Heart right ventricle (tissue), 16 donors: ENCODE data around the gene IL23R. TPM values are rescaled to one million over a fixed set of nuclear protein-coding genes. Genes with fewer than 3 reads are reported as not detected.

Experiments
- ATAC-seq, 8 donors: fragments of 200-7000 bp; cut with Tn5 transposase; one replicate each; pipeline ENCODE4 v1.9.1; 2020; ENCODE audit warnings: mild to moderate bottlenecking in 8 of 8, moderate library complexity in 8 of 8, moderate number of reproducible peaks in 1 of 8
- DNase-seq, 2 donors: peaks; one replicate each; pipeline ENCODE4 v3.0.0-alpha.2; 2020
- H3K27ac ChIP-seq, 10 donors: fragments of 200-600 bp; sonication (generic) in 2 of 10; one replicate each; pipeline versions ENCODE4 v1.5.0 to v1.8.0; 2020 to 2022; ENCODE audit warnings: mild to moderate bottlenecking in 3 of 10
- H3K27me3 ChIP-seq, 7 donors: fragments of 200-600 bp; one replicate each; pipeline ENCODE4 v1.8.0; 2021 to 2022; ENCODE audit warnings: mild to moderate bottlenecking in 2 of 7
- H3K36me3 ChIP-seq, 9 donors: fragments of 200-600 bp; sonication (generic) in 1 of 9; one replicate each; pipeline versions ENCODE4 v1.5.0 to v1.8.0; 2020 to 2022; ENCODE audit warnings: mild to moderate bottlenecking in 2 of 9
- H3K4me1 ChIP-seq, 9 donors: fragments of 200-600 bp; sonication (generic) in 1 of 9; one replicate each; pipeline versions ENCODE4 v1.5.0 to v1.8.0; 2020 to 2022; ENCODE audit warnings: mild to moderate bottlenecking in 4 of 9
- H3K4me3 ChIP-seq, 10 donors: fragments of 200-600 bp; sonication (generic) in 2 of 10; one replicate each; pipeline versions ENCODE4 v1.5.0 to v1.8.0; 2020 to 2022; ENCODE audit warnings: mild to moderate bottlenecking in 7 of 10, moderate library complexity in 2 of 10
- H3K9me3 ChIP-seq, 11 donors: fragments of 200-600 bp in 10 of 11; sonication (generic) in 2 of 11; one replicate each; pipeline versions ENCODE4 v1.5.0 to v1.8.0; 2013 to 2022; ENCODE audit warnings: mild to moderate bottlenecking in 2 of 11, control low read depth in 1 of 11, moderate library complexity in 1 of 11
- CTCF ChIP-seq, 9 donors: fragments of 200-600 bp; sonication (generic) in 2 of 9; IDR thresholded peaks; one replicate each; pipeline versions ENCODE4 v1.5.0 to v1.8.0; 2021 to 2022; ENCODE audit warnings: antibody characterized with exemption in 9 of 9, mild to moderate bottlenecking in 5 of 9, moderate library complexity in 1 of 9
- WGBS, 2 donors: extraction: QIAGEN DNeasy Blood & Tissue Kit; methylation state at CpG; one replicate each; pipeline ENCODE4 v1.1.7; 2013; ENCODE audit warnings: inconsistent platforms in 1 of 2; 5-methylcytosine and 5-hydroxymethylcytosine counted together
- intact Hi-C, 10 donors: fragments of 100-400 bp; cut with DNase I; formaldehyde crosslinking; loops; one replicate each; pipeline versions ENCODE4 v1.11.1 to v1.14.2; 2022
- polyA plus RNA-seq, 2 donors: library from polyadenylated mRNA; stranded (reverse); fragments of 200-250 nt; gene quantifications; one replicate each; pipeline ENCODE4 v1.2.3, GENCODE V29; 2013
- total RNA-seq, 10 donors: library from RNA; stranded (reverse); fragmentation: NEBNext Ultra II Directional in 3 of 10; extraction: Animal tissue kit (Norgen Biotek cat#: 25700) in 3 of 10; gene quantifications; one replicate each; pipeline versions ENCODE4 v1.2.1 to v1.2.4, GENCODE V29; 2021 to 2023
- donor health status: Arrhythmogenic right ventricular cardiomyopathy.
- donor health status: ischemic (EF 13 %, LVEDD 7.1; RV severe dilation, severe dysfunction).
- donor health status: healthy with polysubstance abuse.
- donor health status: DM: no; HTN: yes; CAD: no.
- donor health status: DM: no; HTN: no; CAD: no.
- donor health status: ischemic (EF 25% LVEDD 6.9; RV normal size, moderate dysfunction).
- donor health status: ischemic (EF 25% LVEDD 5.7; RV mildly dilated, moderate dysfunction).
- donor health status: healthy.
- donor health status: DM: yes; HTN: yes; CAD: no.
- donor health status: Ischemic cardiomyopathy.
- donor health status: ischemic (EF 35%, LVEDD 5.7; RV mildly dilated, moderate dysfunction).
- donor health status: nonischemic (EF 11% LVEDD 7.7; RV severe dilation, severe dysfunction).
- donor health status: DM: yes; HTN: yes; CAD: no.
- donor health status: PGD.
- donor health status: ischemic (EF 29% LVEDD 5.4; RV normal size, mild dysfunction).
- donor health status: nonischemic (EF 23%, LVEDD 6.1; RV moderate dilation, normal function).

Gene IL23R
- total and polyA plus RNA-seq, 12 donors, result not detected

- intact Hi-C loops, result no loop called here
- no peak for TF ChIP-seq CTCF (IDR thresholded peaks at IDR 0.05)
- WGBS, 2 donors, result 86 to 87% methylated on average over 3 of the region's 3 CpGs
Observed at GRCh38 chr1:67304023-67304422, 137.8 kb downstream of the IL23R start.

GRCh38 chr1:67306547-67306946 is 140.3 kb downstream of the IL23R start:
- H3K27ac ChIP-seq, result no peak overlapping the region
- ATAC-seq (no peak), DNase-seq (no peak)
- intact Hi-C loops, result no loop called here
- H3K27me3 ChIP-seq, result peaks cover 9 to 48% (median 27%) of the 10 kb centered on the region in 7 donors
- no peak for TF ChIP-seq CTCF (IDR thresholded peaks at IDR 0.05)
- H3K4me3 ChIP-seq, result no peak overlapping the region
- WGBS, 2 donors, result 90 to 93% methylated on average over 7 of the region's 7 CpGs
- peaks cover 0 to 14% (median 5%) of the 10 kb centered on the region in 9 donors for H3K4me1 ChIP-seq
- H3K9me3 ChIP-seq, result no peaks in the 10 kb centered on the region
- H3K36me3 ChIP-seq, result no peaks in the 10 kb centered on the region

More at GRCh38 chr1:67304023-67304422, 137.8 kb downstream of the IL23R start:
- no peaks in the 10 kb centered on the region for H3K36me3 ChIP-seq
- H3K4me3 ChIP-seq, result no peak overlapping the region
- no peaks in the 10 kb centered on the region for H3K9me3 ChIP-seq
- no peak for DNase-seq
- peaks cover 9 to 47% (median 27%) of the 10 kb centered on the region in 7 donors for H3K27me3 ChIP-seq
- no peak overlapping the region for H3K27ac ChIP-seq
- ATAC-seq, result no peak
- peaks cover 0 to 14% (median 5%) of the 10 kb centered on the region in 9 donors for H3K4me1 ChIP-seq

- H3K4me1 ChIP-seq, result peaks cover 0 to 20% (median 5%) of the 10 kb centered on the region in 9 donors
- H3K27me3 ChIP-seq, result peaks cover 9 to 48% (median 24%) of the 10 kb centered on the region in 7 donors
- peak in 7 of 8 donors; percentile 34 to 88 (median 55) for ATAC-seq
- WGBS, 2 donors, result 4% methylated on average over 75 of the region's 75 CpGs
- peak in 1 of 2 donors; percentile 12 for DNase-seq
- H3K4me3 ChIP-seq, result peak within 1 kb of the TSS in 9 of 10 donors; percentile 27 to 56 (median 49)
- H3K9me3 ChIP-seq, result no peaks in the 10 kb centered on the region
- TF ChIP-seq CTCF (IDR thresholded peaks at IDR 0.05), result no peak
- H3K27ac ChIP-seq, result peak within 1 kb of the TSS in 1 of 10 donors; percentile 63
- intact Hi-C loops, result no loop called here
- H3K36me3 ChIP-seq, result no peaks in the 10 kb centered on the region
Observed at GRCh38 chr1:67307251-67308060, 141.2 kb downstream of the IL23R start, which contains the start of gene IL12RB2. IL12RB2 (plus strand) TSS chr1:67307873; CDS start chr1:67320369, 12,496 bp downstream.

GRCh38 chr1:67308136-67308535 is 141.9 kb downstream of the IL23R start:
- peak overlapping the region in 9 of 10 donors; percentile 27 to 56 (median 49) for H3K4me3 ChIP-seq
- WGBS, 2 donors, result 31 to 32% methylated on average over 15 of the region's 15 CpGs
- intact Hi-C loops, result no loop called here

More at GRCh38 chr1:67308136-67308535, 141.9 kb downstream of the IL23R start:
- DNase-seq (no peak), ATAC-seq (peak in 1 of 8 donors; percentile 41)
- no peaks in the 10 kb centered on the region for H3K9me3 ChIP-seq
- H3K4me1 ChIP-seq, result peaks cover 0 to 20% (median 5%) of the 10 kb centered on the region in 9 donors
- TF ChIP-seq CTCF (IDR thresholded peaks at IDR 0.05), result no peak
- no peaks in the 10 kb centered on the region for H3K36me3 ChIP-seq
- peaks cover 9 to 48% (median 24%) of the 10 kb centered on the region in 7 donors for H3K27me3 ChIP-seq
- no peak overlapping the region for H3K27ac ChIP-seq

Other genes with a start within 250 kb of the IL23R start
- gene DNAI4, start 241.6 kb upstream of the IL23R start, total RNA-seq, result 10 to 100 TPM in 8 of 10 donors, 1 to 10 TPM in 2; 8.0 to 24.5 (median 14.4) TPM
- gene DNAI4, start 241.6 kb upstream of the IL23R start, polyA plus RNA-seq, result 1 to 10 TPM in 1 of 2 donors, under 1 TPM in 1; 0.44 to 1.1 TPM
- 10 to 100 TPM; 16.9 to 22.4 (median 20.1) TPM for gene MIER1, start 241.5 kb upstream of the IL23R start, total RNA-seq
- gene MIER1, start 241.5 kb upstream of the IL23R start, polyA plus RNA-seq, result 10 to 100 TPM in 1 of 2 donors, 1 to 10 TPM in 1; 5.8 to 10.6 TPM
- 1 to 10 TPM; 4.4 to 5.8 (median 4.9) TPM for gene SLC35D1, start 112.3 kb upstream of the IL23R start, total RNA-seq
- gene SLC35D1, start 112.3 kb upstream of the IL23R start, polyA plus RNA-seq, result 1 to 10 TPM; 1.6 to 1.8 TPM
- not detected for gene C1orf141, start 31.5 kb upstream of the IL23R start, total RNA-seq
- gene C1orf141, start 31.5 kb upstream of the IL23R start, polyA plus RNA-seq, result not detected
- gene IL12RB2, start 141.4 kb downstream of the IL23R start, total RNA-seq, result 1 to 10 TPM in 1 of 10 donors, under 1 TPM in 9; 0.15 to 1.2 (median 0.33) TPM
- gene IL12RB2, start 141.4 kb downstream of the IL23R start, polyA plus RNA-seq, result under 1 TPM in 1 of 2 donors, not detected in 1; 0.09 TPM